Myometrial cell (primary cell): ENCODE results near the gene SMU1. TPM values are rescaled to one million over a fixed set of nuclear protein-coding genes. Genes with fewer than 3 reads are reported as not detected.

Experiments used
- total RNA-seq: library from RNA; depleted of rRNA; stranded (reverse); fragments of >200 nt; gene quantifications from 2 replicates; pipeline ENCODE4 v1.2.3, GENCODE V29; 2015

SMU1 gene
- total RNA-seq: 16.4 and 20.9 TPM in 2 replicates

GRCh38 chr9:33076046-33077004, at the start of gene SMU1:
Gene SMU1, minus strand, starts transcription at chr9:33076674. Its CDS starts 66 bp downstream, at chr9:33076608.

GRCh38 chr9:33024966-33025571, 51.4 kb downstream of the SMU1 start, which contains the start of gene DNAJA1:
Gene DNAJA1, plus strand, starts transcription at chr9:33025273. Its CDS starts 1,212 bp downstream, at chr9:33026485.

Other genes starting within 250 kb of the SMU1 start
- gene APTX, start 75.0 kb downstream of the SMU1 start, total RNA-seq: 32.8 and 45.8 TPM in 2 replicates
- gene DNAJA1, start 51.4 kb downstream of the SMU1 start, total RNA-seq: 82.7 and 92.0 TPM in 2 replicates
- gene B4GALT1, start 90.7 kb upstream of the SMU1 start, total RNA-seq: 45.8 and 49.4 TPM in 2 replicates
- not detected in 2 replicates for gene SPINK4, start 163.5 kb upstream of the SMU1 start, total RNA-seq
- 10.4 and 16.8 TPM in 2 replicates for gene BAG1, start 188.0 kb upstream of the SMU1 start, total RNA-seq
- 57.6 and 58.5 TPM in 2 replicates for gene CHMP5, start 188.4 kb upstream of the SMU1 start, total RNA-seq
- gene NFX1, start 213.8 kb upstream of the SMU1 start, total RNA-seq: 13.8 and 19.3 TPM in 2 replicates